ENCODE results near the gene MBNL2.

MBNL2 gene

GRCh38 chr13:97255515-97256021, 33.4 kb downstream of the MBNL2 start:
- no peak for DNase-seq

DNA sequence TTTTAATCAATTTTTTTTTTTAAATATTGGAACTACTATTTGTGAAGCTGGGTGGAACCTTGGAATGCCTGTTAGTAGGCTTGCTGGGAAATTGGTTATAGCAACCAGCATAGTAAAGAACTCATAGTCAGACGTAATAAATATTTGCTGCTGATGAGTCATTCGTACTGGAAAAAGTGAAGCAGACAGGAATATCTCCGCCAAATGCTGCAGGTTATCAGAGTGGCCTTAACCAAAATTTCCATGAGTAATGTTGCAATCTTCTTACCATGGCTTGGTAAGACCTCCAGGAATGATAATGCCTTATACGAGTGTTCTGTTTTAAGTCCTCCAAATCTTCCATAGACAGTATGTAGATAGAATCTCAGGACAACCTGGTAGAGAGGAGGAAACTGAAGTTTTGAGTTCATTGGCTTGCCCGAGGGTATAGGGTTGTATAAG, 34.2 kb downstream of the MBNL2 start:
- no peak for DNase-seq

GRCh38 chr13:97257228-97257755, 35.2 kb downstream of the MBNL2 start:
- DNase-seq, result no peak

- DNase-seq, result no peak
Observed at GRCh38 chr13:97257800-97258799, 36.0 kb downstream of the MBNL2 start.

DNA sequence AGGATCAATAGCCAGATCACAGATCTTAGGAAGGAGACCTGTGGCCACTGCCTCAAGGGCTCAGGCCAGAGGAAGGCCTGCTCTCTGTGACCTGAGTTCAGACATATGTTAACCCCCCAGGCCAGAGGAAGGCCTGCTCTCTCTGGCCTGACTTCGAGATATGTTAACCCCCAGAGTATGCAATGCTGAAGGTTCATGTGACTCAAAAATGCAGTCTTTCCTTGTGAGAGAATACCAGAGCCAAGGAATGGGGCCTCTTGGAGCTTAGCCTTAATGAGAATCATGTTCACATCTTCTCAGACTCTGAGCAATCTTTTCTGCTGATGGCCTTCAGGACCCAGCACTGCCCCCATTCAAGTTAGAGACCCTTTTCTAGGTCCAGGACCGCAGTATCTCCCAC, 36.7 kb downstream of the MBNL2 start:
- no peak for DNase-seq

GRCh38 chr13:97259410-97259797, 37.3 kb downstream of the MBNL2 start:
- DNase-seq, result no peak

DNA sequence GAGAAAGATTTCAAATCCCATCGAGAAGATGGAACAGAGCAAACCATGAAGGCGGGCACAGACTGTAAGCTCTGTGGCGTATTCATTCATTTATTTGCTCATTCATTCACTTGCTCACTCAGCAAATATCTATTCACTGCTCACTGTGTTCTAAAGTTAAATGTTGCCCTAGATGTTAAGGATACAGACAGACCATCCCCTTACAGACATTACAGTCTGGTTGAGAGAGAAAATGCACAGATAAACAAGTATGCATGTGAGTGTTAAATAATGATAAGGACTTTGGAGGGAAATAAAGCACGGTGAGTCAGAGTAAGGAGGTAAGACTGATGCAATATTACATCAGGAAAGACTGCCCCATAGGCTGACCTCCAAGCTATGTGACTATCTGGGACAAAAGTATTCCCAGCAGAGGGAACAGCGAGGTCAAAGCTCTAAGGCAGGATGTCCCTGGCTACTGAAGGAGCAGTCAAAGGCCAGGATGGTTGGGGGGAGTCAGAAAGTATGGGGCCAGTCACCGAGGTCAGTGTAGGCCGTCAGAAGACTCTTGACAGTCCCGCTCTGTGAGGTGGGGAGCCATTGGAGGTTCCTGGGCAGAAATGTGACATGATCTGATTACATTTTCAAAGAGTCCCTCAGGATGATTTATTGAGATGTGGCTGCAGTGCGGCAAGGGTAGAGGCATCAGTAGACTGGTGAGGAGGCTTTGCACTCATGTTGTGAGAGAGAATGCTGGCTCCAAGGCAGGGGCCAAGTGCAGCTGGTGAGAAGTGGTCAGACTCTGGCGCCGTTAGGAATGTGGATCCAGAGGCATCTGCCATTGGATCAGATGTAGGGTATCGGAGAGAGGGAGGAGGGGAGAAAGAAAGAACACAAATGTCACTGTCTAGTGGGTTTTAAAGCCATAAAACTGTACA, 37.9 kb downstream of the MBNL2 start:
- no peak for DNase-seq

DNA sequence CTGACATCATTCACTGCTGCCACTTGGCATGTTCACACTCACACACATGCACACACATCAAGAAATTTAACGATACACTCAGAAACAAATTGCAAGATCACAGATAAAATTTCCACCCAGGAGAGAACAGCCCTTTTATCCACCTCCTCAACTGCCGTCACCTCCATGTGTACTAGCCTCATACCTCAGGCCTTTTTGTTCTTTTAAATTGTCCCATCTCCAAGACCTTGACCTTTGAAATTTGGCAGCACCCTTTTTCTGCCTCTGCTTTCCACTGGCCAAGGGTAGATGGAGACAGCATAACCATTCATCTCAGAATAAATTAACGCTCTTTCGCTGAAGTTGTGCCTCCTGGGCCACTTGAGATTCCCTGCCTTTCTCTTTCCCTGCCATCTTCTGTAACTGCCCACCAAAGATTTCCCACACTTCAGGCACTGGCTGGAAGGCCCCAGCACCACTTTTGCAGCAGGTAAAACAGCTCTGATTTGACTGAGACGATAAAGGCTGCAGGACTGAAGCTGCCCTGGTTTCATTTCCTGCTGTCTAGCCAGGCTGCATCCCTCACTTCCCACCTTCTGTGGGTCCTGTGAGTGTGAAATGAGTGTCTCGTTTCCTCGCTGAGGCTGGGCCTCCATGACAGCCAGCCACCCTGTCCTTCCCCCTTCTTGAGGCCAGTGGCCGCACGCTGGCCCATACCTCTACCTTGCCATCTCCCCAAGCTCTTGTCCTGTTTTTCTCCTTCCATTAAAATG, 39.3 kb downstream of the MBNL2 start:
- no peak for DNase-seq

DNA sequence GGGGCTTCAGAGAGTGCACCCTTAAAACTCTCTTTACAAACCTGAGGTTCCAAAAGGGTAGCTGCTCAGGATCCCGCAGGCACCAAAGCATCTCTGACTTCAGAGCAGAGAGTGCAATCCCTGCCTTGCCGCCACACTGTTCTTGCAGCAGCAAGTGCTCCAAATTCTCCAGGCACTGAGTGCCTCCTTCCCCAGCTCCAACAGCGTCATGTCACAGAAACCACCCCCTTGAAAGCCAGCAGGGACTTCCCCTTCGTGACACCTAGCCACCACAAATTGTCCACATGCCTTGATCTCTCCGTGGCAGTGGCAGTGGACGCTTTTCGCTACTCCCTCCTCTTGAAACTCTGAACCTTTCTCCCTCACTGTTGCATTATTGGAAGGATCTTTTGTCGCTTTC, 39.9 kb downstream of the MBNL2 start:
- DNase-seq, result no peak

DNA sequence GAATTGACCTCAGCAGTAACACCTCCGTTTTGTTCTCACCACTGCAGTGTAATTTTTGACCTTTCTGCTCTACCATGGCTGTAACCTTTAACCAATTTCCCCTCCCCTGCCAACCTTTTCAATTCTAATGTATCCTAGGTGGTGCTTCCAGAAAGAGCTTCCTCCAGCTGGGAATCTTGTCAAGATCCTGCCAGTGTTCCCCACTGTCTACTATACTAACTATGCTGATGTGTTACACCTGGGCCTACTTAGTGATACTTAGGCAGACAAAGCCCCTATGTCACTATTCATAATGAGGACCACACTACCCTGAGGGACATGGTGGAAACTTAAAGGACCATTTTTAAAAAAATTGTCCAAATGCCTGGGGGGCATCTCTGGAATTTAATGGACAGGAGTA, 41.0 kb downstream of the MBNL2 start:
- DNase-seq, result no peak

GRCh38 chr13:97264663-97265062, 42.5 kb downstream of the MBNL2 start:
- no peak for DNase-seq

DNA sequence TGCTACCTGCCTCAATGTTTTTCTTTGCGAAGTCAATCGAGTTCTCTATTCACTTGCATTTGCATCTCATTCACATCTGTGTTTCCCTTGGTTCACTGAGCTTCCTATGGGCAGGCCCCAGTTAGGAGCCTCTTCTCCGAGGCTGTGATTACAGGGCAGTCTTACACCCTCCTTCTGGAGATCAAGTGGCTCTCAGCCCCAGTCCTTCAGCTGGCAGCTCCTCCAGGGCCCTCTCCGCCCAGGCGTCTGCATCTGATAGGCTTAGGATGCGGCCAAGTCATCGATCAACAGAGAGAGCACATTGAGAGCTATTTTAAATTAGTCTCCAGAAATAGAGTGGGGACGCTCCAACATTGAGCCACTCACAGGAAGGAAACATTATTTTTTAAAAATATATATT, 44.2 kb downstream of the MBNL2 start:
- DNase-seq, result no peak

- no peak for DNase-seq
Observed at GRCh38 chr13:97266772-97267417, 44.8 kb downstream of the MBNL2 start.

DNA sequence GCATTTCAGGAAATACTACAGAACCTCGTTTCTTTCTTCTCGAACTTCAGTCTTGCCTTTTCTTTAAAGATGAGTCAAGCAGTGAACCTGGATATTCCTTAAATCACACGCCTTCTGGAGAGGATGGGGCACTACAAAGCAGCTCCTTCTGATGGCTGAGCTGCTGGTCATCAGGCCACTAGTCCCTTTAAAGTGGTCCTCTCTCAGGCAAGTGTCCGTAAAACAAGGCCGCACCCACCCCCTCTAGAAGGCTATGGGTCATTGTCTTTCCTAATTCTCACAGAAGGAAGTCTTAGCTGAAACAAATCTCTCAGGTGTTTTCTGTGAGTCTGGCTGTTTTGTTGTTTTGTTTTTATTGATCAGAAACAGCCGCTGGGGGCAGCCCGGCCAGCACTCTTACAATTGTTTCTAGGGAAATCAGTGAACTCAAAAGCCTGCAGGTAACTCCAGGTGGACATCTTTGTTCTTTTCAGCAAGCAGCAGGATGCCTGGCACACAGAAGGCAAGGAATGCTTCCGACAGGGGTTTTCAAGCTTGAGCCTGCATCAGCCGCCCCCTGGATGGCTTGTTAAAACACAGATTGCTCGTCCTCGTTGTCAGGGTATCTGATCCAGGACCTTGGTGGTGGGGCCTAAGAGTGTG, 45.4 kb downstream of the MBNL2 start:
- no peak for DNase-seq

GRCh38 chr13:97268772-97269171, 46.6 kb downstream of the MBNL2 start:
- no peak for DNase-seq

DNA sequence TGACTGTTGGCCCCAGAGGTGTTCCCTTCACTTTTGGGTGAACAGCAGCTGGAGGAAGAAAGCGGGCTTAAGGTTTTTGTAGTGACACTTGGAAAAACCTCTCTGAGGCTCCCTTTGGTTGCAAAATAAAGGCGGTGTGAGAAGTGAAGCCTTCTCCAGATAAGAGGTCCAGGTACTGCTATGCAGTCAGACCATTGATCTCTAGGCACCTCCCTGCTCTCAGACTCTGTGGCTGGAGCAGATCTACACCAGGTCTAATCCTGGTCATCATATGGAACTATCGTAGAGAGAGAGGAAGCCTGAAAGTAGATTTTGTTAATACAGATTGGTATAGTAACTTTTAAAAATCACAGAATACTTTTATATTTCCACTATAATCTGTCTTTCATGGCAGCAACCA, 47.5 kb downstream of the MBNL2 start:
- no peak for DNase-seq

GRCh38 chr13:97272526-97272925, 50.4 kb downstream of the MBNL2 start:
- no peak for DNase-seq

- DNase-seq, result no peak
Observed at GRCh38 chr13:97273341-97273831, 51.3 kb downstream of the MBNL2 start.

- no peak for DNase-seq
Observed at GRCh38 chr13:97274829-97275649, 52.9 kb downstream of the MBNL2 start.

Measured in SIG-M5 (cell line).